ENCODE data around the gene COG8. TPM values are rescaled to one million over a fixed set of nuclear protein-coding genes. Genes with fewer than 3 reads are reported as not detected.

The COG8 gene
- 46.2 TPM for total RNA-seq

GRCh38 chr16:69339289-69340094, at the start of gene COG8, which contains the start of gene NIP7:
Gene COG8, minus strand, starts transcription at chr16:69339564. Its CDS starts 12 bp downstream, at chr16:69339552.
Gene NIP7, plus strand, starts transcription at chr16:69339772. Its CDS starts 58 bp downstream, at chr16:69339830.
- Histone ChIP-seq H3K27me3 (no peaks in the 10 kb centered on the region), H3K4me1 (peaks cover 39% of the 10 kb centered on the region), H3K9me3 (no peaks in the 10 kb centered on the region), H3K27ac (peak within 1 kb of the TSS; percentile 87), H3K4me3 (peak within 1 kb of the TSS; percentile 82 to 93), H3K36me3 (peaks cover 0 to 42% of the 10 kb centered on the region in 2 donors)
- intact Hi-C loops (cut with DNase I): no loop called here
- DNase-seq (ENCODE audit: extremely low spot score in 2 of 2): peak in 1 of 2 donors; percentile 97
- TF ChIP-seq CTCF (IDR thresholded peaks at IDR 0.05) (peak; percentile 64 to 84 (median 79)), POLR2A (IDR thresholded peaks at IDR 0.05) (no peak), POLR2AphosphoS5 (IDR thresholded peaks at IDR 0.05; ENCODE audit: insufficient read depth in 1 of 2, low read depth in 1 of 2) (peak; percentile 79 to 97)

GRCh38 chr16:69386596-69386995, 47.2 kb upstream of the COG8 start:
- peaks cover 22% of the 10 kb centered on the region for H3K4me1 ChIP-seq
- peaks cover 0 to 13% of the 10 kb centered on the region in 2 donors for H3K36me3 ChIP-seq
- intact Hi-C loops (cut with DNase I): no loop called here
- no peaks in the 10 kb centered on the region for H3K9me3 ChIP-seq
- peak overlapping the region; percentile 86 for H3K27ac ChIP-seq
- H3K27me3 ChIP-seq: no peaks in the 10 kb centered on the region
- peak overlapping the region; percentile 75 to 88 for H3K4me3 ChIP-seq
- DNase-seq (ENCODE audit: extremely low spot score in 2 of 2): no peak
- TF ChIP-seq POLR2A (IDR thresholded peaks at IDR 0.05) (no peak), CTCF (IDR thresholded peaks at IDR 0.05) (no peak), POLR2AphosphoS5 (IDR thresholded peaks at IDR 0.05; ENCODE audit: insufficient read depth in 1 of 2, low read depth in 1 of 2) (no peak)

- peak overlapping the region; percentile 75 to 88 for H3K4me3 ChIP-seq
- no peaks in the 10 kb centered on the region for H3K9me3 ChIP-seq
- peak overlapping the region; percentile 86 for H3K27ac ChIP-seq
- DNase-seq (ENCODE audit: extremely low spot score in 2 of 2): no peak
- H3K4me1 ChIP-seq: peaks cover 22% of the 10 kb centered on the region
- intact Hi-C loops (cut with DNase I): no loop called here
- H3K27me3 ChIP-seq: no peaks in the 10 kb centered on the region
- TF ChIP-seq CTCF (IDR thresholded peaks at IDR 0.05) (no peak), POLR2AphosphoS5 (IDR thresholded peaks at IDR 0.05; ENCODE audit: insufficient read depth in 1 of 2, low read depth in 1 of 2) (no peak), POLR2A (IDR thresholded peaks at IDR 0.05) (no peak)
- H3K36me3 ChIP-seq: peaks cover 0 to 19% of the 10 kb centered on the region in 2 donors
These were observed 45.6 kb upstream of the COG8 start for GRCh38 chr16:69384974-69385373.

- intact Hi-C loops (cut with DNase I): no loop called here
- Histone ChIP-seq H3K9me3 (no peaks in the 10 kb centered on the region), H3K36me3 (peaks cover 0 to 35% of the 10 kb centered on the region in 2 donors), H3K27me3 (no peaks in the 10 kb centered on the region), H3K4me3 (no peak overlapping the region), H3K27ac (no peak overlapping the region), H3K4me1 (peaks cover 22% of the 10 kb centered on the region)
- TF ChIP-seq CTCF (IDR thresholded peaks at IDR 0.05) (no peak), POLR2A (IDR thresholded peaks at IDR 0.05) (no peak), POLR2AphosphoS5 (IDR thresholded peaks at IDR 0.05; ENCODE audit: insufficient read depth in 1 of 2, low read depth in 1 of 2) (no peak)
- DNase-seq (ENCODE audit: extremely low spot score in 2 of 2): no peak
These were observed 43.1 kb upstream of the COG8 start for GRCh38 chr16:69382421-69382820.

- H3K9me3 ChIP-seq: no peaks in the 10 kb centered on the region
- H3K4me3 ChIP-seq: no peak overlapping the region
- peaks cover 22% of the 10 kb centered on the region for H3K4me1 ChIP-seq
- TF ChIP-seq POLR2AphosphoS5 (IDR thresholded peaks at IDR 0.05; ENCODE audit: insufficient read depth in 1 of 2, low read depth in 1 of 2) (no peak), CTCF (IDR thresholded peaks at IDR 0.05) (no peak), POLR2A (IDR thresholded peaks at IDR 0.05) (no peak)
- H3K27ac ChIP-seq: no peak overlapping the region
- no peak for DNase-seq (ENCODE audit: extremely low spot score in 2 of 2)
- no peaks in the 10 kb centered on the region for H3K27me3 ChIP-seq
- intact Hi-C loops (cut with DNase I): no loop called here
- peaks cover 0 to 35% of the 10 kb centered on the region in 2 donors for H3K36me3 ChIP-seq
These were observed 41.9 kb upstream of the COG8 start for GRCh38 chr16:69381231-69381630.

All from vagina (tissue), 2 donors.